HPDE6-E6E7 (cell line): ENCODE results near the gene DCDC2B.
"Not testable (repeated sequence)": the region's sequence is repeated elsewhere in the genome, so short reads cannot be mapped to it uniquely, and the experiment has no call there.

Experiments
- DNase-seq: peaks from one replicate; pipeline ENCODE4 v3.0.0; 2011; ENCODE audit warnings: missing footprints; ENCODE audit errors: extremely low spot score

The DCDC2B gene

DNA sequence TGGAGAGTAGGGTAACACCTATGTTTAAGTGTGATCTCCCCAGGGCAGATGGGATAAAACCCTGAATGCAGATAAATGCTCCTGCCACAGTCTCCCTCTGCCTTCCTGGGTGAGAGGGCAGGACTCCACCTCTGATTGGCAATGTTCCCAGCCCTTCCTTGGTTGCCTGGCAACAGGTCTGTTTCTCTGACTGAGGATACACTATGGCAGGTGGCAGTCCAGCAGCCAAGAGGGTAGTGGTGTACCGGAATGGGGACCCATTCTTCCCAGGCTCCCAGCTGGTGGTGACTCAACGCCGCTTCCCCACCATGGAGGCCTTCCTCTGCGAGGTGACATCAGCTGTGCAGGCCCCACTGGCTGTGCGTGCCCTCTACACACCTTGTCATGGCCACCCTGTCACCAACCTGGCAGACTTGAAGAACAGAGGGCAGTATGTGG, at the start of gene DCDC2B:
TSS of gene DCDC2B (plus strand) at position 199 of the 438 bp plus-strand sequence. CDS start at position 204, 5 bp downstream.
- DNase-seq = peak; percentile 50

DNA sequence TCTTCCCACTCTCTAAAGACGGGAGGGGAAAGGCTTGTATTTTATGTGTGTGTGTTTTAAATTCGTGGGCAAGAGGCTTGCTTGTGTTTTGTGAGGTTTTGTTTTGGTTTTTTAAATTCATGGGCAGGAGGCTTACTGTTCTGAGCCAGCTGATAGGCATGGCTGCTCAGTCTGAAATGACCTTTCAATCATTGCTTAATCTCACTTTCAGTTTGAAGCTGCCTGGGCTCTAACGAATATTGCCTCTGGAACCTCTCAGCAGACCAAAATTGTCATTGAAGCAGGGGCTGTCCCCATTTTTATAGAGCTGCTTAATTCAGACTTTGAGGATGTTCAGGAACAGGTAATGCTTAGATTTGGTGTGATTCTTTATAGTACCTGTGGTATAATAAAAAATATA, 49.7 kb upstream of the DCDC2B start:
- no peak for DNase-seq

DNA sequence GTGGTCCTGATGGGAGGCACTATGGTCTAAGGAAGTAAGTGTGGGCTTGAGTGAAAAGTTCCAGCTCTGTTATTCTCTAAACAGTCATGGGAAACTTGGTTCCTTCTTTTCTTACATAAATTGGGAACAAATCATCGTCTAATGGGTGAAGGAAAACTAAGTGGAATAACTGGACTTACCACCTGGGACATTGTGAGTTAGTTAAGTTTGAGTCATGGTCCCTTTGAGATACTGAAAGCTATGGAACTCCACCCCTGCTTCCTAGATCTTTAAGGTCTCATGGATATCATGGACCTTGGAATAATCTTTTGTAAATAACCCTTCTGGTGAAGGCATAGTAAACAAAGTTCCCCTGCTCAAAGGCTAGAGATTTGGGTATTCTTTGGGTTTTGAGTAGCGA, 45.5 kb upstream of the DCDC2B start:
- DNase-seq = no peak

GRCh38 chr1:32165633-32166032, 43.3 kb upstream of the DCDC2B start:
- DNase-seq = not testable (repeated sequence)

DNA sequence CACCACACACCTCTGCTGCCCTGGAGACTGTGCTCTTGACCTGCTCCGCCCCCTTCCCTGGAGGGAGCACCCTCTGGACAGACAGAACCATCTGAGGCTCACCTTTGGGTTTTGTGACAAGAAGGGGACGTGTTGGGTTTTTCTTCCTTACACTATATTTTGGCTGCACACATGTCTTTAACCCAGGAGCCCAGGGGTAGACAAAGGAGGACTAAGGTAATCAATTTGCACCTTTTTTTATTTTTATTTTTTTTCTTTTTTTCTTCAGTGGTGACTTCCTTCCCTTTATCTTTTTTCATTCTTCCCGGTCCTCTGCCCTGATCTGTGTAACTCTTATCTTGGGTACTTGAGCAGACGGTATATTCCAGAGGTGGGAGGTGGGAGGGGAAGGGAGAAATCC, 37.9 kb upstream of the DCDC2B start:
- DNase-seq = no peak

GRCh38 chr1:32172621-32173245, 36.2 kb upstream of the DCDC2B start:
- DNase-seq = peak; percentile 40

- no peak for DNase-seq
Observed at GRCh38 chr1:32178380-32179192, 30.3 kb upstream of the DCDC2B start.

- no peak for DNase-seq
Observed at GRCh38 chr1:32179193-32179442, 29.8 kb upstream of the DCDC2B start.

GRCh38 chr1:32179443-32180185, 29.3 kb upstream of the DCDC2B start, which contains the start of gene TXLNA:
TXLNA (plus strand) TSS chr1:32179675; CDS start chr1:32180346, 671 bp downstream.
- peak; percentile 91 for DNase-seq

GRCh38 chr1:32180186-32181060, 28.5 kb upstream of the DCDC2B start:
- DNase-seq = peak; percentile 49

- no peak for DNase-seq
Observed at GRCh38 chr1:32181065-32181464, 27.8 kb upstream of the DCDC2B start.

DNA sequence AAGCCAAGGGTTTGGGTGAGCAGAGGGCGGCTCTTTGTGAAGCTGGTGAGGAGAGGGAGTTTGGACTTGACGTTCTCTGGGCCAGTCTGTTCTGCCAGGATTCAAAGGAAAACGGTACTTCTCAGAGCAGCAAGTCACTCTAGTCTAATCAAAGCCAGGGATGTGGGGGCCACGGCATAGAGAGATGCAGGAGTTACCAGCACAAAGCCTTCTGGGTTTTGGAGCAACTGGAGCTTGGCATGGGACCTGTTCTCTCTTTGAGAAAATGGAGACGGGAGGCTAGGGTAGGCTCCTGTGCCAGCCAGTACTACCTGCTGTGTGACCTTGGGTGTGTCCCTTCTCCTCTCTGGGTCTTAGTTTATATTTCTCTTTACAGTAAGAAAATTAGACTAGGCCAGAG, 27.3 kb upstream of the DCDC2B start:
- no peak for DNase-seq

DNA sequence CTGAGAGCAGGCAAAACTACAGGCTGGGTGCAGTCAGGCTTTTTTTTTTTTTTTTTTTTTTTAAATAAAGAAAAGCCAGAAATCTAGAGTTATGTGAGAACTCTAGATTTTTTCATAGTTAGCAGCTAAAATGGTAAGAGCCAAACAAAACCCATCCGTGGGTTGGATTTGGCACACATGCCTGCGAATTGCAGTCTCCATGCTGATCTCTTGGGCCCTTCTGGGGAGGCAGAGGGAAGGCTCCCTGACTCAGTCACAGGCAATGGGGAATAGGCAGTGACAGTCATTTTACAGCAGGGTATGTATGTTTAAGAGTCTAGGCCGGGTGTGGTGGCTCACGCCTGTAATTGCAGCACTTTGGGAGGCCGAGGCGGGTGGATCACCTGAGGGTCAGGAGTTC, 26.8 kb upstream of the DCDC2B start:
- DNase-seq = no peak

DNA sequence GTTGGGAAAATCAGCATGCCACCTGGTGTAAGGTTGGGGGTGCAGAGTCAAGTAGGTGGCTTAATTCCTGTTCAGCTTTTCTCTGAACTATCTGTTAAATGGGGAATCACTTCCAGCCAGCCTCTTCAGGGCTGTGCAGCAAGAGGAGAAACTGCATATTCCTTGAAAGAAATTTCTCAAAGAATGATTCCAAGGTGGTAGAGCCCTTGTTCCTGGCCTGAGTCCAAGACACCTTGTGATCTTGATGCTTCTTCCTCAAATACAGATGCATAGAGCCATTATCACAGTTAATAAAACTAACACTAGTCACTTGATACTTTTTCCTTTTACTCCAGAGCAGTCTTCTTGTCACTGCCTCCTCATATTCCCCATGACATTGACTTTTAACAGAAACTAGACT, 24.2 kb upstream of the DCDC2B start:
- DNase-seq = no peak

GRCh38 chr1:32186077-32186476, 22.8 kb upstream of the DCDC2B start:
- DNase-seq = no peak

DNA sequence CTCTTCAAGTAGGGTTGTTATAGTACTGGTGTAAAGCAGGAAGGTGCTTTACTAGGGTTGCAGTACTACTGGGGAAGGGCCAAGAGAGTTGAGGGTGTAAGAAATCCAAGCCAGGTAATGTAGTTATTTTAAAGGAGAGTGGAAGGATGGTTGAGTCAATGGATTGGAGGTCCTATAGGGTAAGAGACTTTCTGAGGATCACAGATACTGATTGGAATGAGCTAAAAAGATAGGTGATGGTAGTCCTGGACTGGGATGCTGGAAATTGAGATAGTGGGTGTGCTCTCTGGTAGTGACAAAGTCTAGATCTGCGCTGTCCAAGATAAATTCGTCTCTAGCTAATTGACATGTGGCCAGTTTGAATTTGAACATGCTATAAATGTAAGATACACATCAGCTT, 22.4 kb upstream of the DCDC2B start:
- DNase-seq = no peak

- no peak for DNase-seq
Observed at GRCh38 chr1:32187850-32188249, 21.0 kb upstream of the DCDC2B start.

DNA sequence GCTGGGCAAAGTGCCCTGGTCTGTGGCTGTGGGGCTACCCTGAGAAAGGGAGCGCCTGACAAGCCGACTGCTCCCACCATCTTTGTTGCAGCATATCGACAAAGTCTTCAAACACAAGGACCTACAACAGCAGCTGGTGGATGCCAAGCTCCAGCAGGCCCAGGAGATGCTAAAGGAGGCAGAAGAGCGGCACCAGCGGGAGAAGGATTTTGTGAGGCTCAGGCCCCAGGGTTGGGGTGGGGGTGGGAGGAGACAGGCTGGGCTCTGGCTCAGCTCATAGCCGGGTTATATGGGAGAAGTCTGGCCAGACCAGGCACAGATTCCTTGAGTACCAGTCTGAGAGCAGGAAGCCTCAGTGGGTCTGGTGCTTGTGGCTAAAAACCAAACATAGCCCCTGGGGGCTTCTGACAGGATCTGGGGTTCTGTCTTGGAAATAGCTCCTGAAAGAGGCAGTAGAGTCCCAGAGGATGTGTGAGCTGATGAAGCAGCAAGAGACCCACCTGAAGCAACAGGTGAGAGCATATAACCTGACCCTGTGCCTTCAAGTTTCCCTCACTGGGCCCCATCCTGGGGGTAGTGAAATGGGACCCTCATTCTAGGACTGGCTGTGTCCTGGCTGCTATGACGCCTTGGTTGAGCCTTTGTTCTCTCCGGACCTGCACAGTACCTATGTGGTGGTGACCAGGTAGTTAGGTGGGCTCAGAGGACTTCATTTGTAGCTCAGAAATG, 16.5 kb upstream of the DCDC2B start:
- DNase-seq = no peak

- DNase-seq = no peak
Observed at GRCh38 chr1:32194984-32195383, 13.9 kb upstream of the DCDC2B start.

DNA sequence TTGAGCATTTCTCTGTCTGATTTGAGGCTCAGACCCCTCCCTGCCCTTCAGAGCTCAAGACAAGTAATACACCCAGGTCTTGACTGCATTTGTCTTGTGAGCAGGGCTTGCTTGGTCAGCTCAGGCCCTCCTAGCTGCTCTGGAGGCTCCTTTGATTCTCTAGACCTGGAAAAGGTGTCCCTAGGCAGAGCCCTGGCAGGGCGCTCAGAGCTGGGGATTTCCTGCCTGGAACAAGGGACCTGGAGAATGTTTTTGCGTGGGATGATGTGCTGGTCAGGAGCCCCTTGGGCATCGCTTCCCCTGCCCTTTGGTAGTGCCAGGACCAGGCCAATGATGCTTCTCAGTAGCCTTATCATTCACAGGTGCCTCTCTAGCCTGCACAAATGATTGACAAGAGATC, 13.4 kb upstream of the DCDC2B start:
- no peak for DNase-seq
